Smooth muscle cell (in vitro differentiated cells): Measurements from ENCODE around the gene UBXN10. TPM values are rescaled to one million over a fixed set of nuclear protein-coding genes. Genes with fewer than 3 reads are reported as not detected.

Experiments
- DNase-seq: peaks from one replicate; lab custom pipeline; 2025; ENCODE audit not compliant: unreplicated experiment; lab: John Stamatoyannopoulos, UW
- H2AFZ ChIP-seq: fragments of 200-600 bp; sonication (generic); 2 replicates; pipeline ENCODE4 v1.6.0; 2016; ENCODE audit warnings: antibody characterized with exemption, low read depth, mild to moderate bottlenecking
- H3F3A ChIP-seq: fragments of 200-600 bp; sonication (generic); 2 replicates; pipeline ENCODE4 v1.6.0; 2017; ENCODE audit warnings: antibody characterized with exemption, low read depth
- H3K27ac ChIP-seq: fragments of 200-600 bp; sonication (generic); 2 replicates; pipeline ENCODE4 v1.5.1; 2016; ENCODE audit warnings: low read depth, mild to moderate bottlenecking
- H3K27me3 ChIP-seq: fragments of 200-600 bp; sonication (generic); 2 replicates; pipeline ENCODE4 v1.6.1; 2016; ENCODE audit warnings: low read depth, mild to moderate bottlenecking
- H3K36me3 ChIP-seq: fragments of 200-600 bp; sonication (generic); 2 replicates; pipeline ENCODE4 v1.5.1; 2016; ENCODE audit warnings: low read depth
- H3K4me1 ChIP-seq: fragments of 200-600 bp; sonication (generic); 2 replicates; pipeline ENCODE4 v1.5.1; 2016; ENCODE audit warnings: low read depth
- H3K4me2 ChIP-seq: fragments of 200-600 bp; sonication (generic); 2 replicates; pipeline ENCODE4 v1.6.0; 2016; ENCODE audit warnings: mild to moderate bottlenecking
- H3K4me3 ChIP-seq: fragments of 200-600 bp; sonication (generic); 2 replicates; pipeline ENCODE4 v1.5.1; 2016; ENCODE audit warnings: mild to moderate bottlenecking
- H3K79me2 ChIP-seq: fragments of 200-600 bp; sonication (generic); 2 replicates; pipeline ENCODE4 v1.6.0; 2016; ENCODE audit warnings: low read depth, mild to moderate bottlenecking
- H3K9ac ChIP-seq: fragments of 200-600 bp; sonication (generic); 2 replicates; pipeline ENCODE4 v1.6.0; 2016; ENCODE audit warnings: low read depth
- H3K9me3 ChIP-seq: fragments of 200-600 bp; sonication (generic); replicated peaks from 2 replicates; pipeline ENCODE4 v1.5.1; 2016; ENCODE audit warnings: low read depth
- H4K20me1 ChIP-seq: fragments of 200-600 bp; sonication (generic); 2 replicates; pipeline ENCODE4 v1.6.0; 2016; ENCODE audit warnings: low read depth
- CTCF ChIP-seq: fragments of 200-600 bp; sonication (generic); IDR thresholded peaks from 2 replicates; pipeline ENCODE4 v1.5.1; 2017; ENCODE audit warnings: borderline replicate concordance, mild to moderate bottlenecking, antibody characterized with exemption; ENCODE audit not compliant: insufficient read depth, poor library complexity, severe bottlenecking
- WGBS: methylation state at CpG from one replicate; pipeline ENCODE4 v1.1.7; 2016; ENCODE audit warnings: low lambda C conversion rate; 5-methylcytosine and 5-hydroxymethylcytosine counted together
- polyA plus RNA-seq: library from polyadenylated mRNA; unstranded; fragments of >200 nt; fragmentation: Nextera tagmentation; extraction: Ambion mirVana; gene quantifications from 2 replicates; pipeline ENCODE4 v1.2.1, GENCODE V29; 2016
- total RNA-seq: library from RNA; depleted of rRNA; stranded (reverse); fragments of >200 nt; gene quantifications from 2 replicates; pipeline ENCODE4 v1.2.3, GENCODE V29; 2014

The UBXN10 gene
- total and polyA plus RNA-seq, 2 experiments from 2014 or later, result 0.36 to 0.49 TPM

GRCh38 chr1:20188455-20188817 lies 2.5 kb downstream of the UBXN10 start:
- TF ChIP-seq CTCF, result no peak
- H3F3A ChIP-seq, result peaks cover 6% of the 10 kb centered on the region
- no peaks in the 10 kb centered on the region for H3K9me3 ChIP-seq
- no peaks in the 10 kb centered on the region for H3K27me3 ChIP-seq
- H3K79me2 ChIP-seq, result no peaks in the 10 kb centered on the region
- H3K4me1 ChIP-seq, result peaks cover 7% of the 10 kb centered on the region
- H4K20me1 ChIP-seq, result no peaks in the 10 kb centered on the region
- no peak overlapping the region for H3K4me3 ChIP-seq
- WGBS, result 83% methylated on average over 4 of the region's 4 CpGs
- no peak overlapping the region for H2AFZ ChIP-seq
- no peak overlapping the region for H3K27ac ChIP-seq
- H3K4me2 ChIP-seq, result no peak overlapping the region
- DNase-seq, result no peak
- no peak overlapping the region for H3K9ac ChIP-seq
- H3K36me3 ChIP-seq, result no peaks in the 10 kb centered on the region

GRCh38 chr1:20189664-20190063 lies 3.8 kb downstream of the UBXN10 start:
- H2AFZ ChIP-seq, result no peak overlapping the region
- no peak overlapping the region for H3K4me2 ChIP-seq
- H3K36me3 ChIP-seq, result no peaks in the 10 kb centered on the region
- no peak overlapping the region for H3K4me3 ChIP-seq
- H3K9ac ChIP-seq, result no peak overlapping the region
- H3K79me2 ChIP-seq, result no peaks in the 10 kb centered on the region
- WGBS, result 95% methylated on average over 4 of the region's 4 CpGs
- no peaks in the 10 kb centered on the region for H3K9me3 ChIP-seq
- no peak overlapping the region for H3K27ac ChIP-seq
- no peaks in the 10 kb centered on the region for H4K20me1 ChIP-seq
- DNase-seq, result no peak
- H3K4me1 ChIP-seq, result peaks cover 7% of the 10 kb centered on the region
- H3K27me3 ChIP-seq, result no peaks in the 10 kb centered on the region
- peaks cover 5% of the 10 kb centered on the region for H3F3A ChIP-seq
- no peak for TF ChIP-seq CTCF

- no peak for TF ChIP-seq CTCF
- WGBS, result 96% methylated on average over 19 of the region's 19 CpGs
These were observed 4.6 kb downstream of the UBXN10 start for GRCh38 chr1:20190256-20191160.

More at GRCh38 chr1:20190256-20191160, 4.6 kb downstream of the UBXN10 start:
- H3F3A ChIP-seq, result no peaks in the 10 kb centered on the region
- no peak overlapping the region for H3K9ac ChIP-seq
- H3K27ac ChIP-seq, result no peak overlapping the region
- H3K4me2 ChIP-seq, result no peak overlapping the region
- H3K36me3 ChIP-seq, result no peaks in the 10 kb centered on the region
- peaks cover 7% of the 10 kb centered on the region for H3K4me1 ChIP-seq
- H3K4me3 ChIP-seq, result no peak overlapping the region
- no peaks in the 10 kb centered on the region for H4K20me1 ChIP-seq
- DNase-seq, result no peak
- no peak overlapping the region for H2AFZ ChIP-seq
- H3K27me3 ChIP-seq, result no peaks in the 10 kb centered on the region
- H3K79me2 ChIP-seq, result no peaks in the 10 kb centered on the region
- no peaks in the 10 kb centered on the region for H3K9me3 ChIP-seq
